HepG2 (cell line): ENCODE measurements around the gene GATC. TPM values are rescaled to one million over a fixed set of nuclear protein-coding genes. Genes with fewer than 3 reads are reported as not detected.

Experiments
- ATF7-NPFF ChIP-seq: sonication (generic); formaldehyde crosslinking; IDR thresholded peaks from 2 replicates; pipeline ENCODE4 v1.8.1; 2023; ENCODE audit warnings: mild to moderate bottlenecking, low read depth, missing genetic modification reagents, moderate library complexity
- BRF2 ChIP-seq: sonication (generic); formaldehyde crosslinking; IDR thresholded peaks from 2 replicates; pipeline ENCODE4 v1.8.1; 2022; ENCODE audit warnings: mild to moderate bottlenecking, missing genetic modification reagents
- DNMT1 ChIP-seq: sonication (generic); formaldehyde crosslinking; IDR thresholded peaks from 2 replicates; pipeline ENCODE4 v1.5.1; 2020; ENCODE audit warnings: mild to moderate bottlenecking, missing genetic modification reagents
- HCFC1 ChIP-seq: fragments of 150-350 bp; IDR thresholded peaks from 2 replicates; pipeline ENCODE4 v1.6.1; 2014; ENCODE audit warnings: low read depth, low read length
- HNF4G ChIP-seq, 2 experiments: sonication (generic) in 1 of 2; formaldehyde crosslinking in 1 of 2; IDR thresholded peaks; 2 replicates each; pipeline versions ENCODE4 v1.4.0 to v1.6.1; 2011 to 2020; ENCODE audit warnings: borderline replicate concordance in 2 of 2, low read depth in 2 of 2, mild to moderate bottlenecking in 2 of 2, low read length in 1 of 2, missing genetic modification reagents in 1 of 2, moderate library complexity in 1 of 2
- JARID2 ChIP-seq: sonication (generic); formaldehyde crosslinking; IDR thresholded peaks from 2 replicates; pipeline ENCODE4 v1.8.1; 2023; ENCODE audit warnings: missing genetic modification reagents, inconsistent platforms; ENCODE audit not compliant: insufficient replicate concordance
- KLF9 ChIP-seq: IDR thresholded peaks from 2 replicates; pipeline ENCODE4 v1.6.1; 2016; ENCODE audit warnings: low read depth
- SAFB2 ChIP-seq: sonication (generic); formaldehyde crosslinking; IDR thresholded peaks from 2 replicates; pipeline ENCODE4 v1.5.1; 2020; ENCODE audit warnings: missing genetic modification reagents, low read depth, mild to moderate bottlenecking, borderline replicate concordance
- SPEN ChIP-seq: sonication (generic); formaldehyde crosslinking; IDR thresholded peaks from 2 replicates; pipeline ENCODE4 v1.5.1; 2020; ENCODE audit warnings: low read depth, mild to moderate bottlenecking, missing genetic modification reagents
- SRSF1 ChIP-seq: fragments of 200-400 bp; formaldehyde crosslinking; optimal IDR thresholded peaks from 2 replicates; pipeline ENCODE3; 2017; ENCODE audit warnings: mild to moderate bottlenecking, low read depth, low read length, moderate library complexity
- TAF1 ChIP-seq: sonication (generic); formaldehyde crosslinking; IDR thresholded peaks from 2 replicates; pipeline ENCODE4 v1.4.0; 2020; ENCODE audit warnings: missing genetic modification reagents
- TEAD2 ChIP-seq: sonication (generic); formaldehyde crosslinking; IDR thresholded peaks from 2 replicates; pipeline ENCODE4 v1.9.0; 2021; ENCODE audit warnings: missing genetic modification reagents
- ZBTB26 ChIP-seq: IDR thresholded peaks from 2 replicates; pipeline ENCODE4 v1.6.1; 2016; ENCODE audit warnings: missing compliant biosample characterization, missing genetic modification reagents, borderline replicate concordance
- ZBTB38 ChIP-seq: sonication (generic); formaldehyde crosslinking; IDR thresholded peaks from 2 replicates; pipeline ENCODE4 v1.5.1; 2020; ENCODE audit warnings: mild to moderate bottlenecking, missing genetic modification reagents
- ZMYM4 ChIP-seq: sonication (generic); formaldehyde crosslinking; IDR thresholded peaks from 2 replicates; pipeline ENCODE4 v1.8.1; 2023; ENCODE audit warnings: mild to moderate bottlenecking, missing genetic modification reagents
- ZNF180 ChIP-seq: sonication (generic); formaldehyde crosslinking; IDR thresholded peaks from 2 replicates; pipeline ENCODE4 v1.4.0; 2020; ENCODE audit warnings: low read depth, missing genetic modification reagents, borderline replicate concordance
- ZNF496 ChIP-seq: sonication (generic); formaldehyde crosslinking; IDR thresholded peaks from 2 replicates; pipeline ENCODE4 v1.8.1; 2023; ENCODE audit warnings: mild to moderate bottlenecking, moderate library complexity, missing genetic modification reagents; ENCODE audit not compliant: insufficient replicate concordance
- ZNF512 ChIP-seq: sonication (generic); formaldehyde crosslinking; IDR thresholded peaks from 2 replicates; pipeline ENCODE4 v1.4.0; 2020; ENCODE audit warnings: mild to moderate bottlenecking, missing genetic modification reagents
- ZNF597 ChIP-seq: sonication (generic); formaldehyde crosslinking; IDR thresholded peaks from 2 replicates; pipeline ENCODE4 v1.5.0; 2020; ENCODE audit warnings: missing genetic modification reagents
- ZNF660 ChIP-seq: sonication (generic); formaldehyde crosslinking; IDR thresholded peaks from 2 replicates; pipeline ENCODE4 v1.5.1; 2020; ENCODE audit warnings: mild to moderate bottlenecking, low read depth, missing genetic modification reagents, borderline replicate concordance
- ZNF777 ChIP-seq: sonication (generic); formaldehyde crosslinking; IDR thresholded peaks from 2 replicates; pipeline ENCODE4 v1.4.0; 2020; ENCODE audit warnings: missing genetic modification reagents
- ZNF800 ChIP-seq: sonication (generic); formaldehyde crosslinking; IDR thresholded peaks from 2 replicates; pipeline ENCODE4 v1.4.0; 2020; ENCODE audit warnings: missing genetic modification reagents
- polyA plus RNA-seq, 8 experiments: library from polyadenylated mRNA; depleted of rRNA in 3 of 8; stranded (reverse) in 7 of 8; unstranded in 1 of 8; fragments of >200 nt; fragmentation: Illumina TruSeq in 4 of 8; extraction: Trizol in 4 of 8; gene quantifications; 2 replicates each; pipeline versions ENCODE4 v1.2.1 to v1.2.3, GENCODE V29; 2011 to 2016; ENCODE audit warnings: low read depth in 4 of 8, missing spikeins in 1 of 8, mixed read lengths in 1 of 8; ENCODE audit not compliant: insufficient read depth in 1 of 8
- total RNA-seq, 5 experiments: library from RNA; depleted of rRNA; stranded (reverse); fragments of >200 nt; fragmentation: Illumina TruSeq; extraction: Trizol; gene quantifications; 2 replicates each; pipeline ENCODE4 v1.2.3, GENCODE V29; 2016; ENCODE audit warnings: low read depth in 1 of 5

GATC gene
- total and polyA plus RNA-seq, 2 of the 13 experiments (the other 11 are each of a cell fraction or from before 2014, with no cell fraction given) = 17.7 to 29.7 TPM

GRCh38 chr12:120437735-120438494 lies 8.3 kb upstream of the GATC start, which contains the start of gene COX6A1 (continued):
- TF ChIP-seq SRSF1 (peak; percentile 72), ZMYM4 (no peak; the same call in 1 of the 2 replicates), ZBTB26 (CRISPR knock-in tag) (peak; percentile 63; the same call in 1 of the 2 replicates), TAF1 (CRISPR knock-in tag) (peak; percentile 94), KLF9 (CRISPR knock-in tag) (peak; percentile 87; the same call in 1 of the 2 replicates), ATF7-NPFF (no peak), HCFC1 (no peak), ZNF597 (CRISPR knock-in tag) (0 out of 2 replicates have a peak, but pooled peaks have one; percentile 62), SPEN (CRISPR knock-in tag) (no peak), ZNF496 (CRISPR knock-in tag) (no peak), TEAD2 (CRISPR knock-in tag) (no peak), HNF4G (IDR thresholded peaks at IDR 0.05; ENCODE audit: borderline replicate concordance, low read depth, low read length) (no peak), HNF4G (CRISPR knock-in tag; IDR thresholded peaks at IDR 0.05; ENCODE audit: borderline replicate concordance, low read depth) (peak; percentile 20; the same call in 1 of the 2 replicates), SAFB2 (CRISPR knock-in tag) (no peak), ZNF180 (no peak), ZBTB38 (CRISPR knock-in tag) (no peak), BRF2 (CRISPR knock-in tag) (no peak), ZNF660 (CRISPR knock-in tag) (no peak), DNMT1 (CRISPR knock-in tag) (no peak), ZNF800 (CRISPR knock-in tag) (peak; percentile 68; the same call in 1 of the 2 replicates), JARID2 (CRISPR knock-in tag) (no peak), ZNF777 (CRISPR knock-in tag) (0 out of 2 replicates have a peak, but pooled peaks have one; percentile 26), ZNF512 (CRISPR knock-in tag) (no peak)
